Lower leg skin (tissue), 4 donors: ENCODE results near the gene KANK4. TPM values are rescaled to one million over a fixed set of nuclear protein-coding genes. Genes with fewer than 3 reads are reported as not detected.

Experiments used
- DNase-seq, 2 donors: peaks; one replicate each; pipeline ENCODE4 v3.0.0-alpha.2; 2019; ENCODE audit warnings: low spot score in 2 of 2
- H3K4me3 ChIP-seq: fragments of 200-600 bp; sonication (generic); 2 replicates; pipeline ENCODE4 v1.5.1; 2017; ENCODE audit warnings: mild to moderate bottlenecking, low read depth; ENCODE audit not compliant: poor library complexity, severe bottlenecking
- POLR2A ChIP-seq, 2 donors: fragments of 450-650 bp; IDR thresholded peaks; one replicate each; pipeline ENCODE4 v1.6.1; 2016 to 2017; ENCODE audit warnings: antibody characterized with exemption in 2 of 2, mild to moderate bottlenecking in 1 of 2, moderate library complexity in 1 of 2
- WGBS, 2 donors: methylation state at CpG; one replicate each; pipeline ENCODE4 v1.1.5; 2018; 5-methylcytosine and 5-hydroxymethylcytosine counted together
- intact Hi-C: fragments of 100-400 bp; cut with DNase I; formaldehyde crosslinking; loops from one replicate; pipeline ENCODE4 v1.15.0; 2023; ENCODE audit warnings: low total_unique reads
- total RNA-seq, 4 donors: library from RNA; depleted of rRNA; stranded (reverse); fragments of >200 nt; gene quantifications; one replicate each; pipeline ENCODE4 v1.1.0, GENCODE V29; 2016
- TF ChIP-seq, protein P1 (sequence below), 3 donors: fragments of 450-650 bp; IDR thresholded peaks; one replicate each; pipeline ENCODE4 v1.5.1; 2016; ENCODE audit warnings: antibody characterized with exemption in 3 of 3, mild to moderate bottlenecking in 3 of 3, moderate library complexity in 2 of 3

KANK4 gene
- total RNA-seq, 4 donors from 2014 or later = 0.21 to 1.5 (median 0.72) TPM

DNA sequence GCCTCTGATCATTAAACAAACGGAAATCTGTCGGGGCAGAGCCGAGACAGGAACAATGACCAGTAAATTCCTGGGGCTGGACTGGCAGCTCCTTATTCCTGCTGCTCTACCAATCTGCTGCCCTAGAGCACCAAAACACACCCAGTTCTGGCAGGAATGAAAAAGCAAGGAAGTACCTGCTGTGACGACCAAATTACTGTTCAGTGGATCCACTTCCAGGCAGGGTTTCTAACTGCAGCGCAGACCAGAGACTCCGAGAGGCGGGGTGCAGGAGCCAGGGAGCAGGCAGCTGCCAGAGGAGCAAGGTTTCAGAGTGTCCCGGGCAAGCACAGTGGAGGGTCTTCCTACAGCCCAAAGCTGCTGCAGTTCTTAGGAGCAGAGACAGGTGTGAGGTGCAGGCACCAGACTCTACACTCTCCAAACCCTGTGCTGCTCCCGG, 32.4 kb downstream of the KANK4 start:
- no peak overlapping the region for H3K4me3 ChIP-seq
- TF ChIP-seq, protein P1, sequence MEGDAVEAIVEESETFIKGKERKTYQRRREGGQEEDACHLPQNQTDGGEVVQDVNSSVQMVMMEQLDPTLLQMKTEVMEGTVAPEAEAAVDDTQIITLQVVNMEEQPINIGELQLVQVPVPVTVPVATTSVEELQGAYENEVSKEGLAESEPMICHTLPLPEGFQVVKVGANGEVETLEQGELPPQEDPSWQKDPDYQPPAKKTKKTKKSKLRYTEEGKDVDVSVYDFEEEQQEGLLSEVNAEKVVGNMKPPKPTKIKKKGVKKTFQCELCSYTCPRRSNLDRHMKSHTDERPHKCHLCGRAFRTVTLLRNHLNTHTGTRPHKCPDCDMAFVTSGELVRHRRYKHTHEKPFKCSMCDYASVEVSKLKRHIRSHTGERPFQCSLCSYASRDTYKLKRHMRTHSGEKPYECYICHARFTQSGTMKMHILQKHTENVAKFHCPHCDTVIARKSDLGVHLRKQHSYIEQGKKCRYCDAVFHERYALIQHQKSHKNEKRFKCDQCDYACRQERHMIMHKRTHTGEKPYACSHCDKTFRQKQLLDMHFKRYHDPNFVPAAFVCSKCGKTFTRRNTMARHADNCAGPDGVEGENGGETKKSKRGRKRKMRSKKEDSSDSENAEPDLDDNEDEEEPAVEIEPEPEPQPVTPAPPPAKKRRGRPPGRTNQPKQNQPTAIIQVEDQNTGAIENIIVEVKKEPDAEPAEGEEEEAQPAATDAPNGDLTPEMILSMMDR (IDR thresholded peaks at IDR 0.05) = no peak
- TF ChIP-seq POLR2A (IDR thresholded peaks at IDR 0.05) = no peak
- WGBS, 2 donors = 10 to 26% methylated on average over 5 to 9 of the region's 9 CpGs
- intact Hi-C loops = no loop called here
- no peak for DNase-seq

DNA sequence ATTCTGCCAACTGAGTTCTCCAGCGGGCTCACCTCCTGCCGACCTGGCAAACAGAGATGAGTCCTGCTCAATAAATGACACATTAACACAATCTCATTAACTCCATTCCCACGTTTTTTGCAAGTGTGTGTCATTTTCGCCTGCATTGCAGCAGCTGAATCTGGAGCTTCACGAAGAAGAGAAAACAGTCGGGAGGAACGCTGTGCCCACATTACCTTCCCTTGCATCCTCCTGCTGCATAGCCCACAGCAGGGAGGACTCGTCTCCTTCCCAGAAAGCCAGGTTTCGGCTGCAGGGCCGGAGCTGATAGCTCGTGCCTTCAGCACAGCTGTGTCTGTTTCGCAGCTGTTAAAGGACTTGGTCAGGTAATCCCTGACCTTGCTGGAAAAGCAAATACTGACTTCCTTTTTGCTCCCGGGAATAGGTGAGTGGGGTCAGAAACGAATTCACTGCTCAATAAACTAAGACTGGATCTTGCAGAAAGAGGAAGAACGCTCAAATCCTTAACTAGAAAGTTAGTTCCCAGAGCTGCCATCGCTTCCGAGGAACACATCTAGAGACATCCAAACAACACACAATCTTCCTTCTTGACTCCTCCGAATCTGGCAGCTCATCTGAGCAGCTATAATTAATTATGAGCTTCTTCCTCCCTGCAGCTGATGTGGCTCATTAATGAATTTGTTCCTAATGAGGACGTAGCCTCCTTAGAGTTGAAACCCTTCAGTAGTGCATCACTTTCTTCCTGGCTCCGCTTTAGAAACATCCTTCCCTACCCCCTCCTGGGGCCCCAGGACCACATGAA, 33.0 kb downstream of the KANK4 start:
- H3K4me3 ChIP-seq = no peak overlapping the region
- no peak for DNase-seq

DNA sequence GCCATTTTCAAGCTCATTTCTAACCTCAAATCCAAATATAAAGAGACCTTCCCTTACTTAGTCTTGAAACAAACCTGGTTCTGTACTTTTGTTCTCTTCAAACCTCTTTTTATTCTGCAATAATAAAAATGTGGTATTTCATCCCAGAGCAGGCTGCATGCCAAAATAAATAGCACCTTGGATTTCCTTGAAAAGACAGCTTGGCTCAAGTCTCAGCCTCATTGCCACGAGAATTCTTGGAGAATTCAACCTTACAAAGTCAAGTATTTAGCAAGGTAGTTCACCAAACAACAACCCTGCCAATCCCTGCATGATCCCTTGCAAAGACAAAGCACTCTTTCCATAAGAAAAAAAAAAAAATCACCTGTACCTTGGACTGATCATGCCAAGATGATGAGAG, 33.8 kb downstream of the KANK4 start:
- intact Hi-C loops = no loop called here
- 40 to 47% methylated on average over 1 of the region's 1 CpG for WGBS, 2 donors
- TF ChIP-seq, protein P1 (IDR thresholded peaks at IDR 0.05) = no peak
- TF ChIP-seq POLR2A (IDR thresholded peaks at IDR 0.05) = no peak
- DNase-seq = no peak
- no peak overlapping the region for H3K4me3 ChIP-seq

More for the DNA sequence above, 33.0 kb downstream of the KANK4 start:
- 27 to 39% methylated on average over 20 of the region's 20 CpGs for WGBS, 2 donors
- intact Hi-C loops = no loop called here
- TF ChIP-seq, protein P1 (IDR thresholded peaks at IDR 0.05) = no peak

DNA sequence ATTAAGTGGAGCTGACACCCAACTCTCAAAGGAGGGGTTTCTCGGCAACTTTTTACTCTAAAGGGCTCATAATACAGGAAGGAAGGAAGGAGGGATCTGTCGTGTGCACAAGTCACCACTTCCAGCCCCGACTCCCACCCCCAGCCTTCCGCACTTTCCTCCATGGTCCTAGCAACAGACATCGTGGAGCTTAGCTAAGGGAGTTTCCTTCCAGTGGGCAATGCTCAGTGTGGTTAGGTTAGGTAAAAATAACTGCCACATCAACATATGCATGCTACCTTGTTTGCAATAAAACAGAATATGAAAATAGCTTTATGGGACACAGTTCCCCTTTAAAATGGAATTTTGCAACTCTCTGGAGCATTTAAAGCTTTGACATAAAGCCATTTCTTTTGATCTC, 35.2 kb downstream of the KANK4 start:
- WGBS, 2 donors = 58 to 71% methylated on average over 5 of the region's 5 CpGs
- intact Hi-C loops = no loop called here
- TF ChIP-seq, protein P1 (IDR thresholded peaks at IDR 0.05) = no peak
- no peak for TF ChIP-seq POLR2A (IDR thresholded peaks at IDR 0.05)
- DNase-seq = no peak
- H3K4me3 ChIP-seq = no peak overlapping the region

DNA sequence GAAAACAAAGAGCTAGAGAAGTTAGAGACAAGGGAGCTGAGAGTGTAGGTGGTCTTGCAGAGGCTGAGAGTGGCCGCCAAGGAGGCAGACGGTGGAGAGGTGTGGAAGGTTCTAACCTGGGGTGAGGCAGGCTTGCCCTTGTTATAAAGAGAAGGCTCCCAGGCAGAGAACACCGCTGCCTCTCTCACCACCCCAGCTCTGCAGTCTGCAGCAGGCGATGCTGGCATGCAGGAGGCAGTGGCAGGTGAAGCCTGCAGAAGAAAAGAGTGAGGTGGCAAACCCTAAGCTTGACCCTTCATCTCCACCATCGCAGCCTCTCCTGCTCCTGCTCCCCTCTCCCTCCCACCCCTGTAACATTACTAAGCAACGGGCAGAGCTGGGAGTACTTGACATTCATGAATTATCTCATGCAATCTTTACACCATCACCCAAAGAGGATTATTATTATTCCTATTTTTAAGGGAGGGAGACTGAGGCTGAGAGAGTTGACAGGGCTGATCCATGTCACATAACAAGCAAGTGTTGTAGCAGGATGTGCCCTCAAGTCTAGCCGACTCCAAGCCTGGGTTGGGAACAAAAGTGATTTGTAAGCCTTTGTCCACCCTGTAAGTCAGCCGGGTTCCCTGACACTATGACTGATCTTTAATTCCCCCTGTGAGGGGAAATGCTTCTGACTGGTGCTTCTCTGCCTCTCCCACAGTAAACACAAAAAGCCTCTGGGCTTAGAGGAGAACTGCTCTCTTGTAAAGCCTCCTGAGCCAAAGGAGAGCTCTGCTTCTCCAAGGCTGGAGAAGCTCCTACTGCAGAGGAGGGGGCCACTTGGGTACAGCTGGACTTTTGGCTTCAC, 36.1 kb downstream of the KANK4 start:
- H3K4me3 ChIP-seq = no peak overlapping the region
- WGBS, 2 donors = 77 to 80% methylated on average over 8 of the region's 8 CpGs
- no peak for TF ChIP-seq POLR2A (IDR thresholded peaks at IDR 0.05)
- TF ChIP-seq, protein P1 (IDR thresholded peaks at IDR 0.05) = no peak
- intact Hi-C loops = no loop called here
- no peak for DNase-seq
